Measurements from ENCODE around the gene SLN.

GRCh38 chr11:107659310-107659709, 52.5 kb downstream of the SLN start:
- TF ChIP-seq YY1 (IDR thresholded peaks at IDR 0.05; ENCODE audit: insufficient read depth, insufficient read length) = no peak
- TF ChIP-seq ZNF274 (IDR thresholded peaks at IDR 0.05; ENCODE audit: low read depth, low read length) = no peak

Data from NT2/D1 (cell line).